Fibroblast of skin of abdomen (primary cell): ENCODE results near the gene PANK2.
A peak's percentile ranks its signal among the peaks of the same experiment; 100 is the strongest.
"Not testable (repeated sequence)": the region's sequence is repeated elsewhere in the genome, so short reads cannot be mapped to it uniquely, and the experiment has no call there.

ENCODE experiments used
- DNase-seq: peaks from one replicate; pipeline ENCODE4 v3.0.0-alpha.2; 2013

The PANK2 gene

DNA sequence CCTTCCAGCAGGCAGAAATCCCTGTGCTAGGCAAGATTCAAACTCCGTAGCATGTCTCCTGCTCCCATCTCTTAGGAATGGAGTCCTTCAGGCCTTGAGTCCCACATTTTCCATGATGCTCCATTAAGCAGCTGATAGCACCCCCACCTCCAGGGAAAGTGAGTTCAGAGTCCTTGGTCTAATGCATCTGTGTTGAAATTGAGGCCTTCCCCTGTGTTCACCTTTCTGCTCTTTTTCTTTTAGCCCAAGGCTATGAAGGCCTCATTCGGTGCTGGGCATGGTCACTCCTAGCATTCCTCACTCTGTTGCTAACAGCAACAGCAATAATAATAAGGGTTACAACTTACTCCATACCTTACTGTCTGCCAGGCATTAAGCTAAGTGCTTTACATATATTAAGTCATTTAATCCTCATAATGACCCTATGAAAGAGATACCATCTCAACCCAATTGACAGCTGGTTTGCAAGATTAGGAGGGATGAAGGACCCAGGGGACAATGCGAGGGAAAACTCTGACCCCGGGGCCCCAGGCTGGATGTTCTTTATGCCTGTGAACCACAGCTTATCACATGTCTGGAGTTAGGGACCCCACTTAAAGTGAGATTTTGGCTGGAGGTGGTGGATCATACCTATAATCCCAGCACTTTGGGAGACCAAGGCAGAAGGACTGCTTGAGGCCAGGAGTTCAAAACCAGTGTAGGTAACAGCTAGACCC, 17.5 kb upstream of the PANK2 start:
- DNase-seq = no peak

- DNase-seq = no peak
Observed at GRCh38 chr20:3873507-3873906, 15.7 kb upstream of the PANK2 start.

GRCh38 chr20:3874194-3874844, 14.9 kb upstream of the PANK2 start:
- DNase-seq = no peak

DNA sequence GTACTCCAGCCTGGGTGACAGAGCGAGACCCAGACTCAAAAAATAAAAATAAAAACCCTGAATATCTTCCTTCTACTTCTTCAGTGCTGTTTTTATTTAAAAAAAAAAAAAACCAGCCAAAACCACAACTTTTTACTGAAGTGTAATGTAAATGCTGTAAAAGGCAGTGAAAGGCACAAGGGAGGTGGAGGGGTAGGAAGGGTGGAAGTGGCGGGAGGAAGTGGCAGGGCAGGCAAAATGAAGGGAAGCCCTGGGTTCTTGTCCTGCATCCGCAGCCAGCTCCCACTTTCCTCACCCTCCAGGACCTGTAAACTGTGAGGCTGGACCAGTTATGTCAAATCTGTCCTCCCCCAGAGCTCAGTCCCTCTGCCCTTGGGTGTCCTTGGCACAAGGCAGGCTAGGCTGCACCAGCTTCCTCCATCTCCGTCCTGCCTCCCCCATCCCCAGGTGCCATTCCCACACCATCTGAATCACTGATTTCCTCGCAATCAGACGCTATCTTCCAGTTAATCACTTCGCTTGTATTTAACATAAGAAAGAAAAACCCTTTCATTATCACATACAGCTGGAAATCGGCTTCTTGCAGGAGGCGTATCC, 13.7 kb upstream of the PANK2 start:
- no peak for DNase-seq

- DNase-seq = no peak
Observed at GRCh38 chr20:3876000-3876399, 13.2 kb upstream of the PANK2 start.

- no peak for DNase-seq
Observed at GRCh38 chr20:3876676-3877075, 12.5 kb upstream of the PANK2 start.

- DNase-seq = not testable (repeated sequence)
Observed at GRCh38 chr20:3878921-3879274, 10.3 kb upstream of the PANK2 start.

DNA sequence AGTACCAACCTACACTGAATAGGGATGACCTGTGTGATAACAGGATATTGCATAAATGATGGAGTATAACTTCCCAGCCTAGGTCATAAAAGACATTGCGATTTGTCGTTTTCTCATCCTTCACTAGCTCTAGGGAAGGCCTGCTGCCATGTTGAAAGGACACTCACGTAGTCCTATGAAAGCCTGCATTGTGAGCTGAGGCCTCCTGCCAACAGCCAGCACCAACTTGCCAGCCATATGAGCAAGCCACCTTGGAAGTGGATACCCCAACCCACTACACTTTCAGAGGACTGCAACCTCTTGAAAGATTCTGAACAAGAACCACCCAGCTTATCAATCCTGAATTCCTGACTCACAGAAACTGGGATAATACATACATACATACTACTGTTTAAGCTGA, 3.5 kb upstream of the PANK2 start:
- DNase-seq = no peak

DNA sequence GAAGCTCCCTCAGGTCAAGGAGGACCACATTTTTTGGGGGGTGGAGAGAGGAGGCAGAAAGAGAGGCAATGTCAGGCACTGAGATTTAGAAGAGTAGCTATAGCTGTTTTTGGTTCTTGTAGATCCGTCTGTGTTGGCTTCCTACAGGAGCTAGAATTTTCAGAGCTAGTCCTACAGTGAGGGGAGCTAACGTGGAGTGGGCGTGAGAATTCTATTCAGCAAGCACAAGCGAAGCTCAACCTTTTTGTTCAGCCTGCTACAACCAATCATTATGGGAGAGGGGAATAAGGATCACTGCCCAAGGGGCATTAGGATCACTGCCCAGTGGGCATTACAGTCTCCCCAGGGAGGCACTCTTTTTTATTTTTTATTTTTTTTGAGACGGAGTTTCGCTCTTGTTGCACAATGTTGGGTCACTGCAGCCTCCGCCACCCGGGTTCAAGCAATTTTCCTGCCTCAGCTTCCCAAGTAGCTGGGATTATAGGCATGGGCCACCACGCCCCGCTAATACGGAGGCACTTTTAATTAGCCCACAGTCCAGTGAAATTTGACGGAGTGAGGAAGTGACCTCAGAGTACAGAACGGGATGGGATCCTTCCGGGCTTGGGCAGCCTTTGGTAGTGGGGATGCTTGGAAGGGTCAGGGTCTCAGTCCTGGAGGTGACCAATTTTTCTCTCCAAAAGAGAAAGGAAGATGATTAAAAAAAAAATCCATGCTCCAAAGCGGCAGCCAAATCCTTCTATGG, 1.1 kb upstream of the PANK2 start:
- DNase-seq = no peak

DNA sequence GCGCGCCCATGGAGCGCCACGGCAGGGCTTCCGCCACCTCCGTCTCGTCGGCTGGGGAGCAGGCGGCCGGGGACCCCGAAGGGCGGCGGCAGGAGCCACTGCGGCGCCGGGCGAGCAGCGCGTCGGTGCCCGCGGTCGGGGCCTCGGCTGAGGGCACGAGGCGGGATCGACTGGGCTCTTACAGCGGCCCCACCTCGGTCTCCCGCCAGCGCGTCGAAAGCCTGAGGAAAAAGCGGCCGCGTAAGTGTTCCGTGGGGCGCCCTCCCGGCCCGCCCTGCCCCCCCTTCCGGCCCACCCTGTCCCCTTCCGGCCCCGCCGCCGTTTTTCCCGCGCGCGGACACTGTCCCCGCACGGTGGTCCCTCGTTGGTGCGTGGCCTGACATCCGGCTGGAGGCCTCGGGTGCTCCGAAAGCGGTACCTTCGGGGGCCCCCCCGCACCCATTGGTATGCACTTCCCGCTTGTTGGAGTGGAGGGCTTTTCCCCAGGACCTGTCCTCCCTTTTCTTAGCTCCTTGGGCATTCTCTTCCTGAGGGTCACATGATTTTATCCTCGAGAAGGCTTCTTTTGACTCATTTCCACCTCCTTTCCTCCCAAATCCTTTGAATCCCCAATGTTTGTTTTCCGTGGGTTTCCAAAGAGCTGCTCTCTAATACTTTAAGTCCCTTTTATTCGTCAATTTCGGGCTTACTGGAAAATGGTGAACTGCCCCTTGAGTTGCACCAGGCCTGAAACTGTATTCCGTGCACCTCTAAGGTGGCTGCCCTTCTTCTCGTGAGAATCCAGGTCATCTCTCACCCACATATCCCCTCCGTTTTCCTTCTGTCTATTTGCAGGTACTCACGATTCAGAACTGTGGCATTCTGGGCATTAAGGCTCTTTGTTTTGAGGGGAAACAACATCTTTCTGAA, 556 bp downstream of the PANK2 start:
- DNase-seq = peak; percentile 9

DNA sequence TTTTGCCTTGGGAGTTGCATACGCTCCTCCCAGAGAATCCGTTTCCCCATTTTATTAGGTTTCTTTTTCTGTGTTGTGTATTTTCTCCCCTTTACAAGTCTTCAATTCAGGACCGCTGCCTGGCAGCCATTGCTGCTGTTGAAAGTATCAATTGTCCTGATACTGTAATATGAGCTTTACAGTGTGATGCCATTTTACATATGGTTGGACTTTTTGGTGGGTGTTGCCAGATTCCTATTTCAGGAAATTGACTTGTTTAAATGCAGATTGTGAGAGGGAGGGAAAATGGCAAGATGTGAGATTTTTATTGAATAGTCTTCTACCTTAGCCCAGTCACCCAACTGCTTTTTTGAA, 1.2 kb downstream of the PANK2 start:
- peak; percentile 45 for DNase-seq

DNA sequence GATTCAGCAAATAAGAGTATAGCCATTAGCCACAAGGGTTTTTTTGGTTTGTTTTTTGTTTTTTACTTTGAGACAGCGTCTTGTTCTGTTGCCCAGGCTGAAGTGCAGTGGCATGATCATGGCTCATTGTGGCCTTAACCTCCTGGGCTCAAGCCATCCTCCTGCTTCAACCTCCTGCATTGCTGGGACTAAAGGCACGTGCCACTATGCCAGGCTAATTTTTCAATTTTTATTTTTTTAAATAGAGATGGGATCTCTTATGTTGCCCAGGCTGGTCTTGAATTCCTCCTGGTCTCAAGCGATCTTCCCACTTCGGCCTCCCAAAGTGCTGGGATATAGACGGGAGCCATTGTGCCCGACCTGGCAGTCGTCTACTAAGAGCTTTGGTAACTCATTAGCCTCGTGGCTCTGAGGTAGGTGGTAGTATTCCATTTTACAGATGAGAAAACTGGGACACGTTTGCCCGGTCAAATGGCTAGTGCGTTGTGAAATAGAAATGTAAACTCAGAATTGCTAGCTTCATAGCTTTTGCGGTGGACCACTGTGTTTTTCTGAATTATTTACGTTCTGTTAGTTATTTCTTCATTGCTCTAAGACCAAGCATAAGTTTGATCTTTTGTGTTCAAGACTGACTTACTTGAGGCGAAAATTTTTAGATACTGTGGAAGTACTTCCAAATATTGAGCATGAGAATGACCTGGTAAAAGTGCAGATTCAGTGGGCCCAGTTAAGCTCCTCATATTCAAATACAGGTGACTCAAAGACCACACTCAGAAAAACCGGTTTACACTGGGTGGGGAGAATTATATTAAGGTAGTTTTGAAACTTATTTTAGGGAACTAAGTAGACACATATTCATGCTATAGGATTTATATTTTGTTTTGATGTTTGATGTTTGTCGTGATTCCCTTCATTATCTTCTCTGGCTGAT, 2.1 kb downstream of the PANK2 start:
- DNase-seq = no peak

DNA sequence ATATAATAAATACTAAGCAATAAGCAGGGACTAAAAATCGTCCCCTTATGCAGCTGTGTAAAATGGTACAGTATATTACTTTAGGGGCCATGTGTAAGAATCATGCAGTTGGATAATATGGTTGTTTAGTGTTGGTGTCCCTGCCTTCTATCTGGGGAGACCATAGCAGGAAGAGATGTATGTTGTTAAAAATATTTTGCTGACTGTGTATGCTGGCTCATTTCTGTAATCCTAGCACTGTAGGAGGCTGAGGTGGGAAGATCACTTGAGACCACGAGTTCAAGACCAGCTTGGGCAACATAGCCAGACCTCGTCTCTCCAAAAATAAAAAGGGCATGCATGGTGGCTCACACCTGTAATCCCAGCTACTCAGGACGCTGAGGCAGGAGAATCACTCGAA, 5.6 kb downstream of the PANK2 start:
- DNase-seq = no peak

GRCh38 chr20:3896302-3896701, 7.1 kb downstream of the PANK2 start:
- DNase-seq = peak; percentile 48

DNA sequence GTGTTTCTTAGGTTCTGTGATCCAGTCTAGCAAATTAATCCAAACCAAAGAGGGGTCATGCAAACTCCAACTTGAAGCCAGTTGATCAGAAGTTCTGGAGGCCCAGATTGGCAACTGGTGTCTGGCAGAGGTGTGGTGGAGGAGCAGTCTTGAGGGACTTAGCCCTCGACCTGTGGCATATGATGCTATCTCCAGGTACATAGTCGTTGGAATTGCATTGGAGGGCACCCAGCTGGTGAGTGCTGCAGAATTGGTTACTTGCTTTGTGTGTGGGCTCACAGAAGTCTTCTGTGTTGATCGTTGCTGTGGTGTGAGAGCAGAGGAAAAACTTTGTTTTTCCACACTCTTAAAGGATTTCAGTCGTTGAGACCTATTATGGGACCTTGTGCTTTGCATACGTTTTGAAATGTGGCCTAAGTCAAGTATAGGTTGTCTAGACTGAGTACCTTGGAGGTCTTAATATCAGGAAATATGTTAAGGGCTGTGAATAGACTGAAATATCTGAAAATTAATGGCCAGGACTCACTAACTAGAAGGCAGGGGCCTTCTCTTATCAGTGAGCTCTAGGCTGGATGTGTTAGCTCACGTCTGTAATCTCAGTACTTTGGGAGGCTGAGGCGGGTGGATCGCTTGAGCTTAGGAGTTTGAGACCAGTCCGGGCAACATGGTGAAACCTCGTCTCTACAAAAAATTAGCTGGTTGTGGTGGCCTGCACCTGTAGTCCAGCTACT, 7.8 kb downstream of the PANK2 start:
- no peak for DNase-seq

GRCh38 chr20:3898181-3898580, 9.0 kb downstream of the PANK2 start:
- DNase-seq = not testable (repeated sequence)

GRCh38 chr20:3898639-3899038, 9.5 kb downstream of the PANK2 start:
- no peak for DNase-seq

- no peak for DNase-seq
Observed at GRCh38 chr20:3900187-3900604, 11.0 kb downstream of the PANK2 start.

DNA sequence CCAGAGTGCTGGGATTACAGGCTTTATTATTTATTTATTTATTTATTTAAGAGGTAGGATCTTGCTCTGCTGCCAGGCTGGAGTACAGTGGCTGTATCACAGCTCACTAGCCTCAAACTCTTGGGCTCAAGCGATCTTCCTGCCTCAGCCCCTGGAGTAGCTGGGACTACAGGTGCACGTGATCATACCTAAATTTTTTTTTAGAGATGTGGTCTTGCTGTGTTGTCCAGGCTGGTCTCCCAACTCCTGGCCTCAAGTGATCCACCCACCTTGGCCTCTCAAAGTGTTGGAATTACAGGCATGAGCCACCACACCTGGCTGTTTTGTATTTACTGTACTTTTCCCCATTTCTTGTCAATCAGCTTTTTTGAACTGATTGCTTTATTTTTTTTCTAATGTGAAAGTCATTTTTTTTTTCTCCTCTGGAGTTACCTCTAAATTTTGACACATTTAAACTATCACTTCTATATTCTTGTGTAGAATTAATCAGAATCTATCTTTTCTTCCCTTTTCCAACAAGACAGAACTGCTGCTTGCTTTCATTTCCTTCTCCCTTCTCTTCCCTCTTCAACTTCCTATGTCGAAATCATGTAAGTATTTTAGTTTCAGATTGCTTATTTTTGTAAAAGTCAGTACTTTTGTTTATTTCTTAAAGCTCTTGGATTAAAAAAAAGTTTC, 12.0 kb downstream of the PANK2 start:
- no peak for DNase-seq
